MCF 10A (cell line): ENCODE results near the gene FAS. TPM values are rescaled to one million over a fixed set of nuclear protein-coding genes. Genes with fewer than 3 reads are reported as not detected.

Experiments
- BruUV-seq: library from RNA; stranded (reverse); fragments of 400-500 nt; replicated peaks from 2 replicates; lab custom pipeline; 2021; lab: Mats Ljungman, UMichigan
- CTCF ChIA-PET: fragments of 300-600 bp; sonication (Branson Sonifier 250); formaldehyde crosslinking; extraction: SDS; loops from one replicate; lab custom pipeline; 2021; ENCODE audit warnings: antibody characterized with exemption, inconsistent platforms; lab: Yijun Ruan, JAX
- POLR2A ChIA-PET: fragments of 300-600, 350-650 bp; sonication (Branson Sonifier 250); formaldehyde crosslinking; extraction: SDS; loops from one replicate; lab custom pipeline; 2020; ENCODE audit warnings: antibody characterized with exemption, inconsistent platforms; lab: Yijun Ruan, JAX
- DNase-seq: peaks from one replicate; pipeline ENCODE4 v3.0.0-alpha.2; 2018; ENCODE audit not compliant: unreplicated experiment
- H3K27ac Mint-ChIP-seq: one replicate; pipeline ENCODE4 v1.8.0; 2022; ENCODE audit warnings: mild to moderate bottlenecking, low read depth, mixed read lengths; ENCODE audit not compliant: unreplicated experiment
- H3K27me3 Mint-ChIP-seq: one replicate; pipeline ENCODE4 v1.8.0; 2022; ENCODE audit warnings: mixed read lengths; ENCODE audit not compliant: insufficient read depth, unreplicated experiment
- H3K36me3 Mint-ChIP-seq: one replicate; pipeline ENCODE4 v1.8.0; 2022; ENCODE audit warnings: mild to moderate bottlenecking, moderate library complexity, mixed read lengths; ENCODE audit not compliant: insufficient read depth, unreplicated experiment
- H3K4me1 Mint-ChIP-seq: one replicate; pipeline ENCODE4 v1.8.0; 2022; ENCODE audit warnings: mixed read lengths; ENCODE audit not compliant: insufficient read depth, unreplicated experiment
- H3K4me3 Mint-ChIP-seq: one replicate; pipeline ENCODE4 v1.8.0; 2022; ENCODE audit warnings: mild to moderate bottlenecking, moderate library complexity, mixed read lengths; ENCODE audit not compliant: unreplicated experiment
- H3K9me3 Mint-ChIP-seq: one replicate; pipeline ENCODE4 v1.8.0; 2022; ENCODE audit warnings: mixed read lengths; ENCODE audit not compliant: unreplicated experiment
- CTCF ChIP-seq: fragments of 200-600 bp; IDR thresholded peaks from one replicate; pipeline ENCODE4 v1.8.0; 2022; ENCODE audit warnings: antibody characterized with exemption, mild to moderate bottlenecking; ENCODE audit not compliant: unreplicated experiment
- intact Hi-C: fragments of 100-400 bp; cut with micrococcal nuclease; formaldehyde crosslinking; loops from 2 replicates; pipeline ENCODE4 v1.14.1; 2022
- total RNA-seq: library from RNA; stranded (reverse); gene quantifications from 2 replicates; pipeline ENCODE4 v1.2.3, GENCODE V29; 2022

FAS gene
- total RNA-seq, 1 experiment from 2014 or later, result 60.2 TPM

DNA sequence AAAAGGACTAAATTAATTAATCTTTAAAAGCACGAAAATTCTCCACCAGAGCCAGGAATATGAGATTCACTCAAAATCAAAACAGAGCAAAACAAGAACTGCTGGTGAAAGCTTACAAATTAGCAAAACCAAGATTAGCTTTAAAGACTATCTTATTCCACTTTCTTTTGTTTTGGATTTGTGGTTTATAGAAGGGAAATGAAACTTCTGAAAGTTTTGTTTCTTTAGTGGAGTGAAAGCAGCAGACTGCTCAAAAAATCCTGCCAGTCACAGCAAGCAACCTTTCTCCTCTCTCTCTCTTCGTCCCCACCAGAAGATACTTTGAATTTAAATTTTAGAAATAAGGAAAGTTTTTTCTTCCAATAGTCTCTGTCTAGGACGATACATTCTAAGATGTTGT is 45.8 kb upstream of the FAS start:
- no peaks in the 10 kb centered on the region for H3K27me3 Mint-ChIP-seq
- H3K9me3 Mint-ChIP-seq, result no peaks in the 10 kb centered on the region
- peaks cover 7% of the 10 kb centered on the region for H3K36me3 Mint-ChIP-seq
- H3K4me1 Mint-ChIP-seq, result no peaks in the 10 kb centered on the region
- POLR2A ChIA-PET, result interaction anchor here (1.1 to 2.3 kb wide), 3 partner anchors 10 to 45 kb away, joined by 3 to 12 read pairs (median 3); partner anchors contain the start of gene FAS
- intact Hi-C loops, result no loop called here
- DNase-seq, result no peak
- H3K4me3 Mint-ChIP-seq, result no peak overlapping the region
- no peak for TF ChIP-seq CTCF
- no peak overlapping the region for H3K27ac Mint-ChIP-seq
- CTCF ChIA-PET, result interaction anchor here (0.5 to 3.4 kb wide), 6 partner anchors 9 to 380 kb away, joined by 3 to 26 read pairs (median 4); no protein-coding TSS in a partner anchor
- no TSS peak for BruUV-seq

- peaks cover 5% of the 10 kb centered on the region for H3K4me1 Mint-ChIP-seq
- ChIA-PET CTCF (interaction anchor here (0.6 to 3.4 kb wide), 7 partner anchors 10 to 111 kb away, joined by 3 to 26 read pairs (median 5); no protein-coding TSS in a partner anchor), POLR2A (interaction anchor here (1.1 to 2.3 kb wide), 3 partner anchors 12 to 47 kb away, joined by 3 to 12 read pairs (median 4); partner anchors contain the start of gene FAS)
Measured at GRCh38 chr10:88946200-88946599, 44.4 kb upstream of the FAS start.

GRCh38 chr10:88946965-88947590 is 43.5 kb upstream of the FAS start:
- H3K9me3 Mint-ChIP-seq, result no peaks in the 10 kb centered on the region
- H3K4me3 Mint-ChIP-seq, result no peak overlapping the region
- H3K4me1 Mint-ChIP-seq, result peaks cover 14% of the 10 kb centered on the region
- H3K27ac Mint-ChIP-seq, result no peak overlapping the region
- POLR2A ChIA-PET, result interaction anchor here (0.6 to 2.3 kb wide), 3 partner anchors 43 to 46 kb away, joined by 4 to 12 read pairs (median 5); partner anchors contain the start of gene FAS
- no peak for TF ChIP-seq CTCF
- no peaks in the 10 kb centered on the region for H3K27me3 Mint-ChIP-seq
- H3K36me3 Mint-ChIP-seq, result peaks cover 7% of the 10 kb centered on the region
- CTCF ChIA-PET, result interaction anchor here (0.5 to 3.4 kb wide), 4 partner anchors 10 to 112 kb away, joined by 3 to 22 read pairs (median 3); no protein-coding TSS in a partner anchor
- intact Hi-C loops, result no loop called here
- no TSS peak for BruUV-seq
- no peak for DNase-seq

More at GRCh38 chr10:88946200-88946599, 44.4 kb upstream of the FAS start:
- no peak overlapping the region for H3K27ac Mint-ChIP-seq
- no peak for TF ChIP-seq CTCF
- BruUV-seq, result no TSS peak
- H3K9me3 Mint-ChIP-seq, result no peaks in the 10 kb centered on the region
- intact Hi-C loops, result no loop called here
- no peak overlapping the region for H3K4me3 Mint-ChIP-seq
- H3K36me3 Mint-ChIP-seq, result peaks cover 7% of the 10 kb centered on the region
- DNase-seq, result no peak
- H3K27me3 Mint-ChIP-seq, result no peaks in the 10 kb centered on the region

GRCh38 chr10:88949051-88949450 is 41.5 kb upstream of the FAS start:
- Mint-ChIP-seq H3K27me3 (no peaks in the 10 kb centered on the region), H3K9me3 (no peaks in the 10 kb centered on the region), H3K27ac (no peak overlapping the region), H3K36me3 (no peaks in the 10 kb centered on the region), H3K4me3 (no peak overlapping the region), H3K4me1 (peaks cover 20% of the 10 kb centered on the region)
- ChIA-PET CTCF (interaction anchor here (1.0 to 3.4 kb wide), 5 partner anchors 13 to 265 kb away, joined by 3 to 22 read pairs (median 9); no protein-coding TSS in a partner anchor), POLR2A (interaction anchor here (0.7 to 1.0 kb wide), 4 partner anchors 26 to 94 kb away, joined by 3 to 7 read pairs (median 3); no protein-coding TSS in a partner anchor)
- intact Hi-C loops, result no loop called here
- DNase-seq, result no peak
- no peak for TF ChIP-seq CTCF
- BruUV-seq, result no TSS peak
